Endothelial cell (in vitro differentiated cells): Measurements from ENCODE around the gene KCNJ18. TPM values are rescaled to one million over a fixed set of nuclear protein-coding genes. Genes with fewer than 3 reads are reported as not detected.
"Not testable (repeated sequence)": the region's sequence is repeated elsewhere in the genome, so short reads cannot be mapped to it uniquely, and the experiment has no call there.

Experiments
- DNase-seq: peaks from one replicate; pipeline ENCODE4 v3.0.0; 2021; ENCODE audit warnings: low spot score
- H3K27ac Mint-ChIP-seq: one replicate; pipeline ENCODE4 v1.8.0; 2021; ENCODE audit warnings: mixed read lengths, inconsistent platforms; ENCODE audit not compliant: unreplicated experiment
- H3K27me3 Mint-ChIP-seq: one replicate; pipeline ENCODE4 v1.8.0; 2021; ENCODE audit warnings: mild to moderate bottlenecking, moderate library complexity, mixed read lengths, inconsistent platforms; ENCODE audit not compliant: unreplicated experiment
- H3K36me3 Mint-ChIP-seq: one replicate; pipeline ENCODE4 v1.8.0; 2021; ENCODE audit warnings: mild to moderate bottlenecking, low read depth, mixed read lengths, inconsistent platforms; ENCODE audit not compliant: unreplicated experiment
- H3K4me1 Mint-ChIP-seq: one replicate; pipeline ENCODE4 v1.8.0; 2021; ENCODE audit warnings: mild to moderate bottlenecking, mixed read lengths, inconsistent platforms; ENCODE audit not compliant: unreplicated experiment
- H3K4me3 Mint-ChIP-seq: one replicate; pipeline ENCODE4 v1.8.0; 2021; ENCODE audit warnings: mild to moderate bottlenecking, mixed read lengths, inconsistent platforms; ENCODE audit not compliant: unreplicated experiment
- H3K9me3 Mint-ChIP-seq: one replicate; pipeline ENCODE4 v1.8.0; 2021; ENCODE audit warnings: mixed read lengths, inconsistent platforms; ENCODE audit not compliant: unreplicated experiment
- CTCF ChIP-seq: fragments of 200-600 bp; sonication (generic); IDR thresholded peaks from one replicate; pipeline ENCODE4 v1.5.0; 2021; ENCODE audit warnings: antibody characterized with exemption; ENCODE audit not compliant: unreplicated experiment
- total RNA-seq: library from RNA; stranded (reverse); fragmentation: NEBNext Ultra II Directional; extraction: Animal tissue kit (Norgen Biotek cat#: 25700); gene quantifications from one replicate; pipeline ENCODE4 v1.2.1, GENCODE V29; 2021; ENCODE audit not compliant: unreplicated experiment

KCNJ18 gene
- total RNA-seq, 1 donor from 2014 or later: not detected

GRCh38 chr17:21711182-21711581 lies 18.9 kb downstream of the KCNJ18 start:
- no peaks in the 10 kb centered on the region for H3K4me1 Mint-ChIP-seq
- H3K27me3 Mint-ChIP-seq: peaks cover 16% of the 10 kb centered on the region
- H3K36me3 Mint-ChIP-seq: peaks cover 5% of the 10 kb centered on the region
- H3K4me3 Mint-ChIP-seq: no peak overlapping the region
- TF ChIP-seq CTCF: no peak
- H3K27ac Mint-ChIP-seq: no peak overlapping the region
- no peak for DNase-seq
- H3K9me3 Mint-ChIP-seq: peaks cover 24% of the 10 kb centered on the region

GRCh38 chr17:21713020-21713419 lies 20.7 kb downstream of the KCNJ18 start:
- H3K27ac Mint-ChIP-seq, H3K4me1 Mint-ChIP-seq, DNase-seq, H3K36me3 Mint-ChIP-seq, H3K4me3 Mint-ChIP-seq: not testable (repeated sequence)
- peaks cover 22% of the 10 kb centered on the region for H3K9me3 Mint-ChIP-seq
- peaks cover 13% of the 10 kb centered on the region for H3K27me3 Mint-ChIP-seq

- not testable (repeated sequence) for DNase-seq, H3K27ac Mint-ChIP-seq, H3K4me1 Mint-ChIP-seq, H3K4me3 Mint-ChIP-seq, H3K36me3 Mint-ChIP-seq
- Mint-ChIP-seq H3K27me3 (peaks cover 11% of the 10 kb centered on the region), H3K9me3 (peaks cover 22% of the 10 kb centered on the region)
These were observed 21.3 kb downstream of the KCNJ18 start for GRCh38 chr17:21713631-21714030.

- H3K9me3 Mint-ChIP-seq: peaks cover 26% of the 10 kb centered on the region
- not testable (repeated sequence) for DNase-seq, H3K36me3 Mint-ChIP-seq, H3K27ac Mint-ChIP-seq, H3K27me3 Mint-ChIP-seq, H3K4me1 Mint-ChIP-seq, H3K4me3 Mint-ChIP-seq
These were observed 22.4 kb downstream of the KCNJ18 start for GRCh38 chr17:21714676-21715075.

- DNase-seq, H3K4me1 Mint-ChIP-seq, H3K27me3 Mint-ChIP-seq, H3K4me3 Mint-ChIP-seq, H3K36me3 Mint-ChIP-seq, H3K27ac Mint-ChIP-seq: not testable (repeated sequence)
- H3K9me3 Mint-ChIP-seq: peaks cover 26% of the 10 kb centered on the region
These were observed 23.6 kb downstream of the KCNJ18 start for GRCh38 chr17:21715877-21716276.

- not testable (repeated sequence) for DNase-seq, H3K4me1 Mint-ChIP-seq
These were observed 26.6 kb downstream of the KCNJ18 start for GRCh38 chr17:21718971-21719370.

GRCh38 chr17:21719511-21720226 lies 27.3 kb downstream of the KCNJ18 start:
- not testable (repeated sequence) for DNase-seq, H3K36me3 Mint-ChIP-seq, H3K27me3 Mint-ChIP-seq, H3K4me1 Mint-ChIP-seq, H3K4me3 Mint-ChIP-seq, H3K27ac Mint-ChIP-seq
- peaks cover 24% of the 10 kb centered on the region for H3K9me3 Mint-ChIP-seq

More at GRCh38 chr17:21718971-21719370, 26.6 kb downstream of the KCNJ18 start:
- H3K36me3 Mint-ChIP-seq, H3K4me3 Mint-ChIP-seq, H3K27me3 Mint-ChIP-seq, H3K27ac Mint-ChIP-seq: not testable (repeated sequence)
- peaks cover 27% of the 10 kb centered on the region for H3K9me3 Mint-ChIP-seq

GRCh38 chr17:21720566-21720965 lies 28.2 kb downstream of the KCNJ18 start:
- not testable (repeated sequence) for DNase-seq, H3K27ac Mint-ChIP-seq, H3K4me1 Mint-ChIP-seq, H3K36me3 Mint-ChIP-seq, H3K27me3 Mint-ChIP-seq, H3K4me3 Mint-ChIP-seq
- H3K9me3 Mint-ChIP-seq: peaks cover 20% of the 10 kb centered on the region

GRCh38 chr17:21722268-21722667 lies 29.9 kb downstream of the KCNJ18 start:
- not testable (repeated sequence) for H3K27ac Mint-ChIP-seq, DNase-seq, H3K27me3 Mint-ChIP-seq, H3K4me3 Mint-ChIP-seq, H3K4me1 Mint-ChIP-seq, H3K36me3 Mint-ChIP-seq
- peaks cover 19% of the 10 kb centered on the region for H3K9me3 Mint-ChIP-seq

- not testable (repeated sequence) for H3K4me3 Mint-ChIP-seq, H3K27me3 Mint-ChIP-seq, H3K4me1 Mint-ChIP-seq, DNase-seq, H3K27ac Mint-ChIP-seq, H3K36me3 Mint-ChIP-seq
- peaks cover 28% of the 10 kb centered on the region for H3K9me3 Mint-ChIP-seq
These were observed 32.1 kb downstream of the KCNJ18 start for GRCh38 chr17:21724216-21725006.

- H3K9me3 Mint-ChIP-seq: peaks cover 38% of the 10 kb centered on the region
- DNase-seq, H3K27me3 Mint-ChIP-seq, H3K27ac Mint-ChIP-seq, H3K36me3 Mint-ChIP-seq, H3K4me1 Mint-ChIP-seq, H3K4me3 Mint-ChIP-seq: not testable (repeated sequence)
These were observed 38.8 kb downstream of the KCNJ18 start for GRCh38 chr17:21731076-21731475.
